Suprapubic skin (tissue), 4 donors: ENCODE data around the gene NUMA1.

Source experiments
- EP300 ChIP-seq: sonication (generic); formaldehyde crosslinking; IDR thresholded peaks from one replicate; pipeline ENCODE4 v1.6.1; 2017; ENCODE audit warnings: antibody characterized with exemption
- POLR2A ChIP-seq, 2 donors: fragments of 450-650 bp; IDR thresholded peaks; one replicate each; pipeline ENCODE4 v1.6.1; 2017; ENCODE audit warnings: antibody characterized with exemption in 2 of 2, mild to moderate bottlenecking in 2 of 2, moderate library complexity in 2 of 2
- POLR2AphosphoS5 ChIP-seq, 3 donors: sonication (generic); formaldehyde crosslinking; IDR thresholded peaks; one replicate each; pipeline ENCODE4 v1.6.1; 2017; ENCODE audit warnings: antibody characterized with exemption in 3 of 3
- TF ChIP-seq, protein P1 (sequence below), 2 donors: fragments of 200-600 bp in 1 of 2; fragments of 450-650 bp in 1 of 2; sonication (generic) in 1 of 2; IDR thresholded peaks; one replicate each; pipeline ENCODE4 v1.5.1; 2016 to 2019; ENCODE audit warnings: antibody characterized with exemption in 2 of 2, mild to moderate bottlenecking in 1 of 2, moderate library complexity in 1 of 2

DNA sequence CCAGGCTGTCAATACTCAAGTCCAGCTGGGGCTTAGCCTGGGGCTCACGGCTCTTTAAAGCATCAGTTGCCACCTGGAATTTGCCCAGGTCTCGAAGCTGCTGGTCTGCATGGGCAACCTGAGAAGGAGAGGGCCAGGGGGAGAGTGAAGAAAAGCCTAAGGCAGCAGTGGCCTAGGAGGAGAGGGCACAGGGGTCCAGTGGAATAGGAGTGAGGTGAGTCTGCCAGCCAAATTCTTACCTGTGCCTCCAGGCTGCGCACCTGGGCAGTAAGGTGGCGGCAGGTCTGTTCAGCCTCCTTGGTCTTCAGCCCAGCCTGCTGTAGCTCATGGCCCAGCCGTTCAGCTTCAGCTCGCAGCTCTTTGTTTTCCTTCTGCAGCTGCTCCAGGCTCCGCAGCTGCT, 71.6 kb downstream of the NUMA1 start:
- TF ChIP-seq POLR2AphosphoS5 (IDR thresholded peaks at IDR 0.05) (no peak), POLR2A (IDR thresholded peaks at IDR 0.05) (no peak), EP300 (no peak)
- TF ChIP-seq, protein P1, sequence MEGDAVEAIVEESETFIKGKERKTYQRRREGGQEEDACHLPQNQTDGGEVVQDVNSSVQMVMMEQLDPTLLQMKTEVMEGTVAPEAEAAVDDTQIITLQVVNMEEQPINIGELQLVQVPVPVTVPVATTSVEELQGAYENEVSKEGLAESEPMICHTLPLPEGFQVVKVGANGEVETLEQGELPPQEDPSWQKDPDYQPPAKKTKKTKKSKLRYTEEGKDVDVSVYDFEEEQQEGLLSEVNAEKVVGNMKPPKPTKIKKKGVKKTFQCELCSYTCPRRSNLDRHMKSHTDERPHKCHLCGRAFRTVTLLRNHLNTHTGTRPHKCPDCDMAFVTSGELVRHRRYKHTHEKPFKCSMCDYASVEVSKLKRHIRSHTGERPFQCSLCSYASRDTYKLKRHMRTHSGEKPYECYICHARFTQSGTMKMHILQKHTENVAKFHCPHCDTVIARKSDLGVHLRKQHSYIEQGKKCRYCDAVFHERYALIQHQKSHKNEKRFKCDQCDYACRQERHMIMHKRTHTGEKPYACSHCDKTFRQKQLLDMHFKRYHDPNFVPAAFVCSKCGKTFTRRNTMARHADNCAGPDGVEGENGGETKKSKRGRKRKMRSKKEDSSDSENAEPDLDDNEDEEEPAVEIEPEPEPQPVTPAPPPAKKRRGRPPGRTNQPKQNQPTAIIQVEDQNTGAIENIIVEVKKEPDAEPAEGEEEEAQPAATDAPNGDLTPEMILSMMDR (IDR thresholded peaks at IDR 0.05): no peak
